Muscle of back (tissue), 13 donors: ENCODE data around the gene OR9G4. TPM values are rescaled to one million over a fixed set of nuclear protein-coding genes. Genes with fewer than 3 reads are reported as not detected.

Experiments used
- DNase-seq, 3 donors: peaks; one replicate each; pipeline versions ENCODE4 v3.0.0 to v3.0.0-alpha.2; 2013
- long read RNA-seq, 9 donors: transcript quantifications; one replicate each; lab custom pipeline, GENCODE V29; 2026
- polyA plus RNA-seq, 10 donors: library from polyadenylated mRNA; unstranded; fragments of 120-200 nt; gene quantifications; one replicate each; pipeline ENCODE4 v1.2.1, GENCODE V29; 2013; ENCODE audit not compliant: insufficient read length in 10 of 10

OR9G4 gene
- not detected for polyA plus RNA-seq
- long read RNA-seq, donor 1: 0 reads
- long read RNA-seq, donor 2: 0 reads
- long read RNA-seq, donor 3: 0 reads
- long read RNA-seq, donor 4: 0 reads
- long read RNA-seq, donor 5: 0 reads
- long read RNA-seq, donor 6: 0 reads
- long read RNA-seq, donor 7: 0 reads
- long read RNA-seq, donor 8: 0 reads
- long read RNA-seq, donor 9: 0 reads

DNA sequence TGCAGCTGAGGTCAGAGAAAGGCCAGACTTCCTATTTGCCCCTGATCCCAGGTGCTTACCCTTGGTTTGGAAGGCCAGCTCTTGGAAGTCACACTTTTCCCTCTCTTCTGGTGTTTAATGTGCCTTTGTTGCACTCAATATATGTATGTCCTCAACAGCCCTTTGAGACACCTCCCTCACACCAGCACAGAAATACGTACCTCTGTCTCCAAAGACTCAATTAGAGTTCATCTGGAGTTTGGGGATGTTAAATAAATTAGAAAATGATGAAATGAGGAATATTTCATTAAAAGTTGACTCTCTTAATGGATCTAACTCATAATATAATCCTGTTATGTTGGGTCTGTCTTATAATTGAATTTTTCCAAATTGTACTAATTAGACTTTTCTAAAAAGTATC is at the start of gene OR9G4:
OR9G4 (minus strand) TSS at position 101 of the 400 bp plus-strand sequence. CDS start 4,931 bp downstream, outside the sequence.
- DNase-seq: no peak

DNA sequence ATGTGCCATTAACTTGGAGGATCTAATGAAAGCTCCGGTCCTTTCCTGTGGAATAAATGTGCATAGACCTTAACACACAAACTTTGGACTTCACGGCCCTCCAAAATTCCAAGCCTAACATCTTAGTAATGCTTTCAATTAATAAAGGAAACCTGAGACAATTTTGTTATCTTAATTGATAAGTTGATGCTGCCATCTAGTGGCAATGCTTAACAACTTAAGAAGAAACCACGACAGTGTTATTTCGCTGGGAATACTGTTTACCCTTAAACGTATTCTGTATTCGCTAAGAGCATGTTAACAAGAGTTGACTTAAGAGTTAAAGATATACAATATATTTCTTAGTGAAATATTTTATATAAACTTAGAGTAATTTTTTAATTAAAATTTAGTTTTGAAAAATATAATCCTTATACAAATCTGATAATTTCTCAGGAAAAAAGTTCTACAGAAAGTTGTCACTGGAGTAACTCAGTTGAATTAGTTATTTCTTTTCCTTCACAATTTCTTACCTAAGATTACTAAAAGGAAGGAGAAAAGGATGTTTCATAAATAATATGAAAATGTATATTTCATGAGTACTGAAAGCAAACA is 35.0 kb upstream of the OR9G4 start:
- DNase-seq: peak; percentile 17 to 35 (median 28)

DNA sequence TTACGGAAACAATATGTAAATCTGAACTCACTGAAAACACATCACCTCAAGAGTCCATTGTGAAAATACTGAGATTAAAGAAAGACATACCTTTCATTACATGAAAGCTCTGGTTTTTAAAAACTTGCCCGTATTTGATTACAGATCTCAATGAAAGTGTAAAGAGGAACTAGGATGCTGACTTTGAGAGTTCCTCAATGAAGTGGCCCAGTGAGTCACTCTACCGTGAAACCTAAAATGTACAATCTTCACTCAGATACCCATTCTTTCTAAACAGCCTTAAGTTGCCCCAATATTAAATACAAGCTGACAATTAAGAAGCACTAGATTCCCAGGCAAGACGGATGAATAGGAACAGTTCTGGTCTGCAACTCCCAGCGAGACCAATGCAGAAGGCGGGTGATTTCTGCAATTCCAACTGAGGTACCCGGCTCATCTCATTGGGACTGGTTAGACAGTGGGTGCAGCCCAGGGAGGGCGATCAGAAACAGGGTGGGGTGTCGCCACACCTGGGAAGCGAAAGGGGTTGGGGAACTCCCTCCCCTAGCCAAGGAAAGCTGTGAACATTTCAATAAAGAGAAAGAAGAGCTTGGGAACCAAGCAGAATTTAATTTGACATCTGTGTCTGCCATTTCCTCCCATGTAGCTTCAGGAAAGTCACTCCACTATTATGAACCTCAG is 33.8 kb upstream of the OR9G4 start:
- DNase-seq: no peak

DNA sequence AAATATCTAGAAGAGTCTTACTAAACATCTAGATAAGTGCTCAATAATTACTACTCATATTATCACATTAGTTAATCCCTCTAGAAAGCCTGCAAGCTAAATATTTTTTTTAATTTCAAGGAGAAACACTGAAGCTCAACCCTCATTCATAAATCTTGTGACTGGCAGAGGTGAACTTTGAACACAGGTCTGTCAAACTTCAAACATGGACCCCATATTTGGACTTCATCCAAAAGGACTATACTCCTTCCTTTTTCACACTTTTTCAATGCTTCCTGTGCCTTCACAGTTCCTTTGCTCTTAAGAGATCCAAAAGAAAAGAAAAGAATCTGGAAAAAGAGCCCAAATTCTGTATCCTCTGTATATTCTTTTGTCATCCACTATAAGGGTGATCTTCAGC is 28.3 kb upstream of the OR9G4 start:
- no peak for DNase-seq

DNA sequence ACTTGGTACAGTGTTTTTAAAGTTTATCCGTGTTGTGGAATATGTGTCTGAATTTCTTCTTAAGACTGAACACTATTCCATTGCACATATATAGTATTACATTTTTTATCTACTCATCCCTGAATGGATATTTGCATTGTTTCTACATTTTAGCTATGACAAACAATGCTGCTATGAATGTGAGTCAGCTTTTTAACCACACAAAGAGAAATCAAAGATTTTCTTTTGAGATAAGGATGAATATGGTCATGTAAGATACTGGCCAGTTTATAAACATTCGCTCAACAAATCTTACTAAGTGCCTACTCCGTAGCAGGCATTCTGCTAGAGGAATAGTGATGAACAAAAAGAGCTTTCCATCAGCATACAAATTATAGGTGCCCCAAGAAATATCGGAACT is 16.5 kb upstream of the OR9G4 start:
- DNase-seq: no peak

DNA sequence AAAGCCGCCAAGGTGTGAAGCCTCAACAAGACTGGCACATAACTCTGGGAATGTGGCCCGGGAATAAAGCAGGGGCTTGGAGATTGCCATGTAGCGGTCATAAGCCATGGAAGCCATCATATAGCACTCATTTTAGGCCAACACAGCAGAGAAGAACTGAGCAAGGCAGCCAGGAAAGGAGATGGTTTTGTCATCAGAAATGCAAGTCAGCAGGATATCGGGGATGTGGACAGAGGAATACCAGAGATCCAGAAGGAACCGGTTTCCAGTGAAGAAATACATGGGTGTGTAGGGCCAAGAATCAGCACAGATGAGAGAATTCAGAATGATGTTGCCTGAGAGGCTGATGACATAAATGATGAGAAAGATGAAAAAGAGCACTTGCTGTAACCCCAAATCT is 3.0 kb upstream of the OR9G4 start:
- DNase-seq: no peak

DNA sequence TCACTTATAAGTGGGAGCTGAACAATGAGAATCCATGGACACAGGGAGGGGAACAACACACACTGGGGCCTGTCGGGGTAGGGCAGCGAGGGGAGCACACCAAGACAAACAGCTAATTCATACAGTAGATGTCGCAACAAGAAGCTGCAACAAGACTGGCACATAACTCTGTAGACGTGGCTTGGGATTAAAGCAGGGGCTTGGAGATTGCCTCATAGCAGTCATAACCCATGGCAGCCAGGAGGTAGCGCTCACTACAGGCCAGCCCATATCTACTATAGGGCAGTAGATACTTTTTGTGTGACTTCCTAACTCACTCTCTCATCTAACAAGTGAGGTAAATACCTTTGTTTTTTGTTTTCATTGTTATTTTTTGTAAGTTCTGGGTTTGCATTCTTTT is 1.7 kb upstream of the OR9G4 start:
- DNase-seq: no peak

DNA sequence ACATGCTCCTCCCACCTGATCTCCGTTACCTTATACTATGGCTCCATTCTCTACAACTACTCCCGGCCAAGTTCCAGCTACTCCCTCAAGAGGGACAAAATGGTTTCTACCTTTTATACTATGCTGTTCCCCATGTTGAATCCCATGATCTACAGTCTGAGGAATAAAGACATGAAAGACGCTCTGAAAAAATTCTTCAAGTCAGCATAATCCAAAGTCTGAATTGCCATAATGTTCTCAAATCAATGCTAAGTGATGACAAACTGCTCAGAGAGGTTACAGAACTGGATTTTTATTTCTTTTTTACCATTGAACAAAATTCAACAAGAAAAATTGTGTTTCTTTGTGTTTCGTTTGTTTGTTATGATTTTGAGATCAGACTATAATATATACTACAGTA is 7.6 kb downstream of the OR9G4 start:
- DNase-seq: no peak

DNA sequence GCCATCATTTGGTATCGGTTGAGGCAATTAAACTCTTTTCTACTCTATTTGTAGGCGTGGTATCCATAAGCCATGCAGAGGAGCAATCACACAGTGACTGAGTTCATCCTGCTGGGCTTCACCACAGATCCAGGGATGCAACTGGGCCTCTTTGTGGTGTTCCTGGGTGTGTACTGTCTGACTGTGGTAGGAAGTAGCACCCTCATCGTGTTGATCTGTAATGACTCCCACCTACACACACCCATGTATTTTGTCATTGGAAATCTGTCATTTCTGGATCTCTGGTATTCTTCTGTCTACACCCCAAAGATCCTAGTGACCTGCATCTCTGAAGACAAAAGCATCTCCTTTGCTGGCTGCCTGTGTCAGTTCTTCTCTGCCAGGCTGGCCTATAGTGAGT is 8.4 kb downstream of the OR9G4 start:
- DNase-seq: no peak

DNA sequence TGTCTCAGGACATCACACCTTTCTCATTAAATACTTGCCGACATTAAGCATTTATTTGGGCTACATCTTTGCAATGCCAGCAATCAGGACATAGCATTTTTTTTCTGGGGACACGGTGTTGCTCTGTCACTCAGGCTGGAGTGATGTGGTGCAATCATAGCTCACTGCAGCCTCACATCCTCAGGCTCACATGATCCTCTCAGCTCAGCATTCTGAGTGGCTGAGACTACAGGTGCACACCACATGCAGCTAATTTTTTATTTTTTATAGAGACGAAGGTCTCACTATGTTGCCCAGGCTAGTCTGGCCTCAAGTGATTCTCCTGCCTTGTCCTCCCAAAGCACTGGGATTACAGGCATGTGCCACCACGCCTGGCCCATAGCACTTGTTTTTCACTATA is 28.0 kb downstream of the OR9G4 start:
- no peak for DNase-seq

DNA sequence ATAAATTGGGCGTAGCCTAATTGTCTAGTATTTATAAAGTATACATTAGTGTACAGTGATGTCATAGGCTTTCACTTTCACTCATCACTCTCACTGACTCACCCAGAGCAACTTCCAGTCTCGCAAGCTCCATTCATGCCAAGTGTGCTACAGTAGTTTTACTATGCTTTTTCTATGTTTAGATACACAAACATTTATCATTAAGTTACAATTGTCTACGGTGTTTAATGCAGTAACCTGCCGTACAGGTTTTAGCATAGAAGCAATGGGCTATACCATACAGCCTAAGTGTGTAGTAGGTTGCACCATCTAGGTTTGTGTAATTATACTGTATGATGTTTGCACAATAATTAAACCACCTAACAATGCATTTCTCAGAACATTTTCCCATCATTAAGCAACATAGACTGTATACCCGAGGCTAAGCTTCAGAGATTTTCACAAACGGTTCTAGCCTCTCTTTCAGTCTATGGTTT is 32.1 kb downstream of the OR9G4 start:
- no peak for DNase-seq

DNA sequence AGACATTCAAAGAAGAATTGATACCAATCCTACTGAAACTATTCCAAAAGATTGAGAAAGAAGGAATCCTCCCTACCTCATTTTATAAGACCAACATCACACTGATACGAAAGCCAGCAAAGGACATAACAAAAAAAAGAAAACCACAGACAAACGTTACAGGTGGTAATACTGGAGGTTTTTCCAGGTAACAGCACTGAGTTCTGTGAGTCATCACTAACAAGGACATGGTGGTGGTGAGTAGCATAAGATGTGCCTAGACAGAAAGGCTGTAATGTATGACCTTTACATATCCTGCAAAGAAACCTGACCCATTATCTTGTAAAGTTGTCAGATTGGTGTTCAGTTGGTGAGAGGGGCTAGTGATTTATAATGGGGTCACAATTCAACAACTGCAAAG is 34.3 kb downstream of the OR9G4 start:
- no peak for DNase-seq

DNA sequence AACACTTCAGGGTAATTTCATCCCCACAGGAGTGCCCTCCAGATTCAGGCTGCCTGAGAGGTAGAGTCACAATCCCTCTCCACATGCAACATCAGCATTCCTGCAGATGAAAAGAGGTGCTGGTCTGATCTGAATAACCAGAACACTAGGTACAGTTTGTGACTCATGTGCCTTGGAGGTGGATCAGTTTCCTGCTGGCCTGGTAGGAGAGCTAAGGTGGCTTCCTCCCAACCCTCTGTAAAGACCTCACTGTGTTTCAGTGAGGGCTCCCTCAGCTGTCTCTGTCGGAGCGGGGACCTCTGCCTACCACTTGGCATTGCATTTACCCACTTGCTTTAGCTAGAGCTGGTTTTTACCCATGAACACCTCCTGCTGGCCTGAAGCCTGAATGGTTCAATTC is 42.0 kb downstream of the OR9G4 start:
- no peak for DNase-seq

DNA sequence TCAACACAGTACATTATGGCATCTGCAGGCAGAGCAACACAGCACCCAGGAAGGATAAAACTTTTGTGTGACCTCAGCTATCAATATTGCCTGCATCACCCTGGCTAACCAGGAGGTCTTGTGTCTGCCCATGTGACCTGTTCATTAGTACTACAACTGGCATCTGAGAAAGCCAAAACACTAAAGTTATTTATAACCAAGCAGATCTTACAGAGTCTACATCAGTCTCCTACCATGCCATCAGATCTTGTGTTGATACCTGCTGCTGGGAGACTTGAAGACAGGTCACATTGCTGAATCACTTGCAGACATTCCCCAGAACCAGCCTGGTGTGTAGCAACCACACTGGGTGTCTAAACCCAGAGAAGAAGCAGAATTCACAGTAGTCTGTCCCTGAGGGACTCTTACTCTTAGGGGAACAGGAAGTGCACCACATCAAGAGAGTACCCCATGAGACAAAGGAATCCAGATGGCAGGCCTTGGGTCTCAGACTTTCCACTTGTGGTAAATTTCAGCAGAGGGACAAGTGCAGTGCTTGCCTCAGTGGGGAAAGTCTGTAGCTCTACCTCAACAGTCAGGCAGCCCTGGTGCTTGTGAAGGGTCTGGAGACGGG is 42.6 kb downstream of the OR9G4 start:
- no peak for DNase-seq

DNA sequence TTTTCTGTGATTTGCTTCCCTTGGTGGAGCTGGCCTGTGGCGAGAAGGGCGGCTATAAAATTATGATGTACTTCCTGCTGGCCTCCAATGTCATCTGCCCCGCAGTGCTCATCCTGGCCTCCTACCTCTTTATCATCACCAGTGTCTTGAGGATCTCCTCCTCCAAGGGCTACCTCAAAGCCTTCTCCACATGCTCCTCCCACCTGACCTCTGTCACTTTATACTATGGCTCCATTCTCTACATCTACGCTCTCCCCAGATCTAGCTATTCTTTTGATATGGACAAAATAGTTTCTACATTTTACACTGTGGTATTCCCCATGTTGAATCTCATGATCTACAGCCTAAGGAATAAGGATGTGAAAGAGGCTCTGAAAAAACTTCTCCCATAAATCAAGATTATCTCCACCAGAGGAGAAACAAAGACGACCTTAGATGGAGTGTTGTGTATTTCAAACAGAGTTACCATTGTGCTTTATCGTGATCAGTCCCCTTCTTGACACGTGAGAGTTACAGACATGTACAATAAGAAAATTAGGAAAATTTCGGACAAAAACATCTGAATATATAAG is 47.5 kb downstream of the OR9G4 start:
- DNase-seq: no peak

DNA sequence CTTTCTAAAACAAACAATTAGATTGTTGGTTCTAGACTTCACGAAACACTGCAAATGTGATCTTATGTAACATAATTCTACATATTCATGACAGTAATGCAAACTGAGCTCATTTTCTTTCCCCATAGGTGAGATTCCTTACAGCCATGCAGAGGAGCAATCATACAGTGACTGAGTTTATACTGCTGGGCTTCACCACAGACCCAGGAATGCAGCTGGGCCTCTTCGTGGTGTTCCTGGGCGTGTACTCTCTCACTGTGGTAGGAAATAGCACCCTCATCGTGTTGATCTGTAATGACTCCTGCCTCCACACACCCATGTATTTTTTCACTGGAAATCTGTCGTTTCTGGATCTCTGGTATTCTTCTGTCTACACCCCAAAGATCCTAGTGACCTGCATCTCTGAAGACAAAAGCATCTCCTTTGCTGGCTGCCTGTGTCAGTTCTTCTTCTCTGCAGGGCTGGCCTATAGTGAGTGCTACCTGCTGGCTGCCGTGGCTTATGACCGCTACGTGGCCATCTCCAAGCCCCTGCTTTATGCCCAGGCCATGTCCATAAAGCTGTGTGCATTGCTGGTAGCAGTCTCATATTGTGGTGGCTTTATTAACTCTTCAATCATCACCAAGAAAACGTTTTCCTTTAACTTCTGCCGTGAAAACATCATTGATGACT is 48.1 kb downstream of the OR9G4 start:
- DNase-seq: no peak

DNA sequence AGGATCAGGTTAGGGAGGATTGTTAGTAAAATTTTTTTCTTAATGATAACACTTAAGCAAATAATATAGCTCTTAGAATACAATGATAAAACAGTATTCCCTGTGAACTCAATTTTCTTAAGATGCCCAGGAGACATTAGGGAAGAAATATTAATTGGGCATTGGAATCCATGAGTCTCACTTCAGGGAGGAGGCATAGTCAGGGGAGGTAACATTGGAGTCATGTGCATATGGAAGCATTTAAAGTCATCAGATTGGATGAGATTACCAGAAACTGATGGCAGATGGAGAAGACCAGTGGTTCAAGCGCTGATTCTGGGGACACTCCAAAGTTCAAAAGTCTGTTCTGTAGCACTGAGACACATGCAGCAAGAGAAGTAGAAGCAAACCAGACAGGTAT is 49.7 kb downstream of the OR9G4 start, which contains the start of gene OR9G1:
OR9G1 (plus strand) TSS at position 301 of the 400 bp plus-strand sequence. CDS start 1,293 bp downstream, outside the sequence.
- no peak for DNase-seq

DNA sequence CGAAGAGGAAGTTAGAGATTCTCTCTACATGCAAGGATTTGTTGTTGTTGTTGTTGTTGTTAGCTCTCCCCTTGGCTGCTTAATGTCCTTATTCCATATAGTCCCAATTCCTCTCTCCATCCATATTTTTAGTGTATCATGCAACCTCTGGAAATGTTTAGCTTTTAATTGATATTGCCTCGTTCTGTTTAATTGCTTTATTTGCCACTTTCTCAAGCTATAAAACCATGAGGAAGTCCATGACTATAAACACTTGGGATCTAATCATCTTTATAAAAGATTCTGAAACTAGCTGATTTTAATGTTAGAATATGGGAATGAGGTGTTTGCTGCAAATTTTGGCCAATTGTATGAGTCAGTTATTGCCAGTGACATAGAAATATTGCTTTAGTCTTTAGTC is 55.1 kb downstream of the OR9G4 start:
- DNase-seq: no peak
